Measurements from ENCODE around the gene WBP1L. TPM values are rescaled to one million over a fixed set of nuclear protein-coding genes. Genes with fewer than 3 reads are reported as not detected.
"Not testable (repeated sequence)": the region's sequence is repeated elsewhere in the genome, so short reads cannot be mapped to it uniquely, and the experiment has no call there.

Gene WBP1L
- total RNA-seq, 1 donor from 2014 or later, result 30.7 TPM

- DNase-seq (ENCODE audit: low spot score, unreplicated experiment), result no peak
- TF ChIP-seq CTCF (IDR thresholded peaks at IDR 0.05; ENCODE audit: unreplicated experiment), result no peak
- Mint-ChIP-seq H3K27ac (no peak overlapping the region), H3K36me3 (ENCODE audit: insufficient read depth) (peaks cover 5% of the 10 kb centered on the region), H3K27me3 (peaks cover 6% of the 10 kb centered on the region), H3K4me3 (ENCODE audit: low read depth) (no peak overlapping the region), H3K9me3 (ENCODE audit: low read depth) (peaks cover 10% of the 10 kb centered on the region), H3K4me1 (ENCODE audit: low read depth) (peaks cover 3% of the 10 kb centered on the region)
Observed at GRCh38 chr10:102845352-102845902, 101.7 kb downstream of the WBP1L start.

GRCh38 chr10:102850025-102850518, 106.3 kb downstream of the WBP1L start:
- H3K36me3 Mint-ChIP-seq (ENCODE audit: insufficient read depth), result no peaks in the 10 kb centered on the region
- peaks cover 5% of the 10 kb centered on the region for H3K4me1 Mint-ChIP-seq (ENCODE audit: low read depth)
- DNase-seq (ENCODE audit: low spot score, unreplicated experiment), result no peak
- H3K27ac Mint-ChIP-seq, result no peak overlapping the region
- H3K9me3 Mint-ChIP-seq (ENCODE audit: low read depth), result no peaks in the 10 kb centered on the region
- no peaks in the 10 kb centered on the region for H3K27me3 Mint-ChIP-seq
- TF ChIP-seq CTCF (IDR thresholded peaks at IDR 0.05; ENCODE audit: unreplicated experiment), result no peak
- H3K4me3 Mint-ChIP-seq (ENCODE audit: low read depth), result no peak overlapping the region

DNA sequence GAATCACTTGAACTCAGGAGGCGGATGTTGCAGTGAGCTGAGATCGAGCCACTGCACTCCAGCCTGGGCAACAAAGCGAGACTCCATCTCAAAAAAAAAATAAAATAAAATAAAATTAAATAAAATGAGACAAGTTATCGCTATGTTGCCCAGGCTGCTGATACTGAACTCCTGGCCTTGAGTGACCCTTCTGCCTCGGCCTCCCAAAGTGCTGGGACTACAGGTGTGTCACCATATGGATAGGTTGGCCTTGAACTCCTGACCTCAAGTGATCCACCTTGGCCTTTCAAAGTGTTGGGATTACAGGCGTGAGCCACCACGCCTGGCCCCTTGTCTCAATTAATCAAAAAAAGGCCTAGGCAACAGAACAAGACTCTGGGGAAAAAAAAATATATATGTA, 109.5 kb downstream of the WBP1L start:
- not testable (repeated sequence) for H3K36me3 Mint-ChIP-seq (ENCODE audit: insufficient read depth); DNase-seq (ENCODE audit: low spot score, unreplicated experiment); H3K4me3 Mint-ChIP-seq (ENCODE audit: low read depth); H3K9me3 Mint-ChIP-seq (ENCODE audit: low read depth); H3K4me1 Mint-ChIP-seq (ENCODE audit: low read depth); H3K27me3 Mint-ChIP-seq; H3K27ac Mint-ChIP-seq

DNA sequence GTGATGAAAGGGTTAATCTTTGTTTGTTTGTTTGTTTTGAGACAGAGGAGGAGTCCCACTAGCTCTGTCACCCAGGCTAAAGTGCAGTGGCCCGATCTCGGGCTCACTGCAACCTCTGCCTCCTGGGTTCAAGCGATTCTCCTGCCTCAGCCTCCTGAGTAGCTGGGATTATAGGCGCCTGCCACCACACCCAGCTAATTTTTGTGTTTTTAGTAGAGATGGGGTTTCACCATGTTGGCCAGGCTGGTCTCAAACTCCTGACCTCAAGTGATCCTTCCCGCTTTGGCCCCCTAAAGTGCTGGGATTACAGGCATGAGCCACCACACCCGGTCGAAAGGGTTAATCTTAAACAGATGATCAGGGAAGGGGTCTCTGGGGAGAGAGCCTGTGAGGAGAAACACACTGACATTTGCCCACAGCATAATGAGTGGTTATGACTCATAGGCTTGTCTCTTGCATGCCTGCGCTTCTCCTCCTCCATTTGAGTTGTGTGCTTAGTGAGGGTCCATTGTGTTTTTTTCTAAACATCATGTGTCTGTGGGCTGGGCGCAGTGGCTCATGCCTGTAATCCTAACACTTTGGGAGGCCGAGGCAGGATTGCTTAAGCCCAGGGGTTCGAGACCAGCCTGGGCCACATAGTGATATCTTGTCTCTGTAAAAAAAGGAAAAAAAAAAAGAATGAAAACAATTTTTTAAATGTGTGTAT, 112.1 kb downstream of the WBP1L start:
- peak overlapping the region; percentile 52 for H3K4me3 Mint-ChIP-seq (ENCODE audit: low read depth)
- H3K4me1 Mint-ChIP-seq (ENCODE audit: low read depth); DNase-seq (ENCODE audit: low spot score, unreplicated experiment); H3K27me3 Mint-ChIP-seq; H3K36me3 Mint-ChIP-seq (ENCODE audit: insufficient read depth); H3K9me3 Mint-ChIP-seq (ENCODE audit: low read depth); H3K27ac Mint-ChIP-seq: not testable (repeated sequence)

DNA sequence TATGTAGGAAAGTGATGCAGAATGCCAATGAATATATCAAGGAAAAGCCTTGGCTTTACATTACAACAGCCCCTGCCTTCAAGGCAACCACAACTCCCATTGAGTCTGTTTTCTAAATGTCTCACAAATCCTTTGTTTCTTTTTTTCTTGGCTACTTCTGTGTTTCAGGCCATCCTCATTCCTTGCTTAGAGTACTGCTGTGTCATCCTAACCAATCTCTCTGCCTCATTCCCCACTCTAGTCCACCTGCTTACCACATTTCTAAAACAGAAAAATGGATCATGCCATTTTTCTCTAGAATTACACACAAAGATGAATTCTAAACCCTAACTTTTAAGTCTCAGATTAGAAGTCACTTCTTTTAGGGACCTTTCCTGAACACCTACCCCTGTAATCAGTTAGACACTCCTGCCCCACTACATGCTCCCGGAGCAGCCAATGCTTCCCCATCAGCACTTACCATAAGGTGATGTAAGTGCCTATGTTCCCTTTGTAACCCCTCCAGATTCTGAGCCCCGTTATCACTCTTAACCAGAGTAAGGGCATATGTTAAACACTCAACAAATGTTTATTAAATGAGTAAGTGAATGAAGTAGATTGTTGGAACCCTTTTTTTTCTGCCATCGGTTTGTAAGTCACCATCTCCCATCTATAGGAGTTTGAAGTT, 113.1 kb downstream of the WBP1L start:
- H3K27ac Mint-ChIP-seq, result peak overlapping the region; percentile 70
- no peaks in the 10 kb centered on the region for H3K27me3 Mint-ChIP-seq
- H3K9me3 Mint-ChIP-seq (ENCODE audit: low read depth), result no peaks in the 10 kb centered on the region
- peaks cover 8% of the 10 kb centered on the region for H3K4me1 Mint-ChIP-seq (ENCODE audit: low read depth)
- DNase-seq (ENCODE audit: low spot score, unreplicated experiment), result no peak
- H3K36me3 Mint-ChIP-seq (ENCODE audit: insufficient read depth), result peaks cover 1% of the 10 kb centered on the region
- TF ChIP-seq CTCF (IDR thresholded peaks at IDR 0.05; ENCODE audit: unreplicated experiment), result no peak
- H3K4me3 Mint-ChIP-seq (ENCODE audit: low read depth), result no peak overlapping the region

GRCh38 chr10:102859911-102860310, 116.2 kb downstream of the WBP1L start:
- DNase-seq (ENCODE audit: low spot score, unreplicated experiment), result no peak
- H3K27me3 Mint-ChIP-seq, result no peaks in the 10 kb centered on the region
- TF ChIP-seq CTCF (IDR thresholded peaks at IDR 0.05; ENCODE audit: unreplicated experiment), result no peak
- peaks cover 5% of the 10 kb centered on the region for H3K36me3 Mint-ChIP-seq (ENCODE audit: insufficient read depth)
- peak overlapping the region; percentile 29 for H3K27ac Mint-ChIP-seq
- H3K4me1 Mint-ChIP-seq (ENCODE audit: low read depth), result peaks cover 4% of the 10 kb centered on the region
- H3K4me3 Mint-ChIP-seq (ENCODE audit: low read depth), result no peak overlapping the region
- H3K9me3 Mint-ChIP-seq (ENCODE audit: low read depth), result no peaks in the 10 kb centered on the region
